GM23338 (cell line): ENCODE data around the gene PSMG1. TPM values are rescaled to one million over a fixed set of nuclear protein-coding genes. Genes with fewer than 3 reads are reported as not detected.

Source experiments
- ATAC-seq: fragments of 200-7000 bp; cut with Tn5 transposase; 3 replicates; pipeline ENCODE4 v1.9.1; 2020
- DNase-seq: peaks from one replicate; pipeline ENCODE4 v3.0.0-alpha.2; 2015; ENCODE audit warnings: low spot score
- H2AFZ ChIP-seq: fragments of 200-600 bp; sonication (generic); 2 replicates; pipeline ENCODE4 v1.8.0; 2016; ENCODE audit warnings: antibody characterized with exemption, mild to moderate bottlenecking, moderate library complexity
- H3F3A ChIP-seq: fragments of 200-600 bp; sonication (generic); replicated peaks from 2 replicates; pipeline ENCODE4 v1.8.0; 2017; ENCODE audit warnings: antibody characterized with exemption, mixed run types, low read depth
- H3K27ac ChIP-seq: fragments of 200-600 bp; sonication (generic); 2 replicates; pipeline ENCODE4 v1.6.1; 2016; ENCODE audit warnings: low read depth
- H3K27me3 ChIP-seq: fragments of 200-600 bp; sonication (generic); 2 replicates; pipeline ENCODE4 v1.8.0; 2016; ENCODE audit warnings: mild to moderate bottlenecking, mixed run types, moderate library complexity; ENCODE audit not compliant: insufficient read depth
- H3K36me3 ChIP-seq: fragments of 200-600 bp; sonication (generic); 2 replicates; pipeline ENCODE4 v1.8.0; 2016; ENCODE audit warnings: mild to moderate bottlenecking; ENCODE audit not compliant: insufficient read depth
- H3K4me1 ChIP-seq: fragments of 200-600 bp; sonication (generic); 2 replicates; pipeline ENCODE4 v1.8.0; 2016; ENCODE audit warnings: mild to moderate bottlenecking, moderate library complexity; ENCODE audit not compliant: insufficient read depth
- H3K4me2 ChIP-seq: fragments of 200-600 bp; sonication (generic); 2 replicates; pipeline ENCODE4 v1.7.1; 2017; ENCODE audit warnings: mixed run types
- H3K4me3 ChIP-seq: fragments of 200-600 bp; sonication (generic); 2 replicates; pipeline ENCODE4 v1.6.1; 2016; ENCODE audit warnings: mixed run types
- H3K79me2 ChIP-seq: fragments of 200-600 bp; sonication (generic); replicated peaks from 2 replicates; pipeline ENCODE4 v1.8.0; 2017; ENCODE audit warnings: mild to moderate bottlenecking; ENCODE audit not compliant: insufficient read depth
- H3K9me2 ChIP-seq: fragments of 200-600 bp; sonication (generic); 2 replicates; pipeline ENCODE4 v1.8.0; 2017; ENCODE audit not compliant: insufficient read depth
- H4K20me1 ChIP-seq: fragments of 200-600 bp; sonication (generic); replicated peaks from 2 replicates; pipeline ENCODE4 v1.8.0; 2017; ENCODE audit warnings: mild to moderate bottlenecking; ENCODE audit not compliant: insufficient read depth
- H3K27ac Mint-ChIP-seq: 2 replicates; pipeline ENCODE4 v1.8.0; 2020; ENCODE audit warnings: inconsistent platforms, mild to moderate bottlenecking, moderate library complexity, mixed read lengths
- H3K27me3 Mint-ChIP-seq: 3 replicates; pipeline ENCODE4 v1.8.0; 2022; ENCODE audit warnings: low read depth, mild to moderate bottlenecking, moderate library complexity, mixed read lengths, inconsistent platforms; ENCODE audit not compliant: insufficient read depth, poor library complexity
- H3K36me3 Mint-ChIP-seq: 3 replicates; pipeline ENCODE4 v1.8.0; 2021; ENCODE audit warnings: low read depth, mild to moderate bottlenecking, inconsistent platforms, moderate library complexity, mixed read lengths
- H3K4me1 Mint-ChIP-seq: 3 replicates; pipeline ENCODE4 v1.8.0; 2020; ENCODE audit warnings: mild to moderate bottlenecking, inconsistent platforms, mixed read lengths
- H3K4me3 Mint-ChIP-seq: 3 replicates; pipeline ENCODE4 v1.8.0; 2021; ENCODE audit warnings: moderate library complexity, mild to moderate bottlenecking, inconsistent platforms, mixed read lengths
- H3K9me3 Mint-ChIP-seq: 3 replicates; pipeline ENCODE4 v1.8.0; 2020; ENCODE audit warnings: moderate library complexity, mild to moderate bottlenecking, inconsistent platforms, mixed read lengths
- CREB1 ChIP-seq: fragments of 250-450 bp; sonication (Bioruptor Pico); IDR thresholded peaks from 2 replicates; pipeline ENCODE4 v1.5.0; 2020; ENCODE audit warnings: low read depth, mild to moderate bottlenecking, moderate library complexity
- CTCF ChIP-seq, 2 experiments: fragments of 200-600 bp in 1 of 2; sonication (generic) in 1 of 2; conservative IDR thresholded peaks; 2 replicates each; pipeline versions ENCODE4 v1.5.1 to v1.6.1; 2016 to 2017; ENCODE audit warnings: antibody characterized with exemption in 2 of 2, low read depth in 2 of 2, mild to moderate bottlenecking in 2 of 2, moderate library complexity in 1 of 2
- ETS1 ChIP-seq: IDR thresholded peaks from 2 replicates; pipeline ENCODE4 v1.6.1; 2016; ENCODE audit warnings: antibody characterized with exemption
- JUNB ChIP-seq: IDR thresholded peaks from one replicate; pipeline ENCODE4 v1.6.1; 2016; ENCODE audit warnings: antibody characterized with exemption; ENCODE audit not compliant: unreplicated experiment
- NANOG ChIP-seq: IDR thresholded peaks from 2 replicates; pipeline ENCODE4 v1.6.1; 2016; ENCODE audit warnings: antibody characterized with exemption, borderline replicate concordance
- ZNF114 ChIP-seq: fragments of 250-450 bp; sonication (Bioruptor Pico); IDR thresholded peaks from 2 replicates; pipeline ENCODE4 v1.5.0; 2020; ENCODE audit warnings: mild to moderate bottlenecking, moderate library complexity
- ZNF331 ChIP-seq: fragments of 250-450 bp; sonication (Bioruptor Pico); IDR thresholded peaks from 2 replicates; pipeline ENCODE4 v1.5.0; 2020; ENCODE audit warnings: low read depth, mild to moderate bottlenecking, moderate library complexity
- polyA plus RNA-seq: library from polyadenylated mRNA; unstranded; fragments of >200 nt; fragmentation: Nextera tagmentation; extraction: Ambion mirVana; gene quantifications from 2 replicates; pipeline ENCODE4 v1.2.1, GENCODE V29; 2016
- total RNA-seq: library from RNA; depleted of rRNA; stranded (reverse); fragments of >200 nt; shearing (Covaris generic); gene quantifications from 2 replicates; pipeline ENCODE4 v1.2.3, GENCODE V29; 2014

The PSMG1 gene
- total and polyA plus RNA-seq, 2 experiments from 2014 or later = 78.4 to 158 TPM

GRCh38 chr21:39134288-39134810, 48.9 kb downstream of the PSMG1 start (continued):
- TF ChIP-seq CTCF (conservative IDR thresholded peaks at IDR 0.05; ENCODE audit: low read depth in 2 of 2) = no peak
- TF ChIP-seq ETS1 = no peak
- TF ChIP-seq ZNF331 (CRISPR knock-in tag) = no peak
- no peak for TF ChIP-seq ZNF114 (CRISPR knock-in tag)
- no peak for TF ChIP-seq CREB1 (CRISPR knock-in tag)

- Histone ChIP-seq H3K36me3 (no peaks in the 10 kb centered on the region), H2AFZ (no peak overlapping the region), H3K27me3 (no peaks in the 10 kb centered on the region), H3K4me3 (no peak overlapping the region), H3K9me2 (no peaks in the 10 kb centered on the region), H3F3A (no peaks in the 10 kb centered on the region), H3K27ac (no peak overlapping the region), H3K4me1 (peaks cover 3% of the 10 kb centered on the region; the same call in 1 of the 2 replicates), H4K20me1 (no peaks in the 10 kb centered on the region), H3K79me2 (no peaks in the 10 kb centered on the region), H3K4me2 (no peak overlapping the region)
- H3K4me1 Mint-ChIP-seq = peaks cover 3% of the 10 kb centered on the region; the same call in 2 of the 3 replicates
- no peak overlapping the region for H3K27ac Mint-ChIP-seq
- TF ChIP-seq JUNB = no peak
- no peak for TF ChIP-seq CTCF (conservative IDR thresholded peaks at IDR 0.05; ENCODE audit: low read depth in 2 of 2)
- no peak for TF ChIP-seq ETS1
- no peak for TF ChIP-seq ZNF331 (CRISPR knock-in tag)
- TF ChIP-seq CREB1 (CRISPR knock-in tag) = no peak
- TF ChIP-seq NANOG = no peak
- DNase-seq (no peak), ATAC-seq (no peak)
- H3K27me3 Mint-ChIP-seq = peaks cover 5% of the 10 kb centered on the region
- H3K36me3 Mint-ChIP-seq = no peaks in the 10 kb centered on the region
- H3K4me3 Mint-ChIP-seq = no peak overlapping the region
- H3K9me3 Mint-ChIP-seq = no peaks in the 10 kb centered on the region; the same call in 2 of the 3 replicates
Observed at GRCh38 chr21:39132248-39132647, 51.0 kb downstream of the PSMG1 start.
